Measurements from ENCODE around the gene TMEM132E.

GRCh38 chr17:34652021-34652555, 72.7 kb downstream of the TMEM132E start:
- TF ChIP-seq CTCF (IDR thresholded peaks at IDR 0.05; ENCODE audit: insufficient read depth, low read length, poor library complexity, severe bottlenecking) (no peak), EZH2phosphoT487 (conservative IDR thresholded peaks at IDR 0.05; ENCODE audit: low read length) (no peak)
